Breast epithelium (tissue), 3 donors: ENCODE data around the gene OPCML.

Experiments used
- CTCF ChIP-seq, 3 donors: fragments of 450-650 bp; IDR thresholded peaks; one replicate each; pipeline ENCODE4 v1.5.1; 2016 to 2017; ENCODE audit warnings: antibody characterized with exemption in 3 of 3, mild to moderate bottlenecking in 3 of 3, moderate library complexity in 3 of 3
- POLR2A ChIP-seq: fragments of 450-650 bp; IDR thresholded peaks from one replicate; pipeline ENCODE4 v1.6.1; 2016; ENCODE audit warnings: antibody characterized with exemption, mild to moderate bottlenecking, moderate library complexity
- POLR2AphosphoS5 ChIP-seq, 3 donors: sonication (generic); formaldehyde crosslinking; IDR thresholded peaks; one replicate each; pipeline ENCODE4 v1.6.1; 2017; ENCODE audit warnings: antibody characterized with exemption in 3 of 3

- no peak for TF ChIP-seq CTCF (IDR thresholded peaks at IDR 0.05)
- TF ChIP-seq POLR2AphosphoS5 (IDR thresholded peaks at IDR 0.05): no peak
- no peak for TF ChIP-seq POLR2A
These were observed 26.3 kb downstream of the OPCML start for GRCh38 chr11:133506023-133506422.
